ENCODE results near the gene TM9SF3. TPM values are rescaled to one million over a fixed set of nuclear protein-coding genes. Genes with fewer than 3 reads are reported as not detected.

Gene TM9SF3
- polyA plus RNA-seq, 1 donor from 2014 or later = 31.7 TPM

DNA sequence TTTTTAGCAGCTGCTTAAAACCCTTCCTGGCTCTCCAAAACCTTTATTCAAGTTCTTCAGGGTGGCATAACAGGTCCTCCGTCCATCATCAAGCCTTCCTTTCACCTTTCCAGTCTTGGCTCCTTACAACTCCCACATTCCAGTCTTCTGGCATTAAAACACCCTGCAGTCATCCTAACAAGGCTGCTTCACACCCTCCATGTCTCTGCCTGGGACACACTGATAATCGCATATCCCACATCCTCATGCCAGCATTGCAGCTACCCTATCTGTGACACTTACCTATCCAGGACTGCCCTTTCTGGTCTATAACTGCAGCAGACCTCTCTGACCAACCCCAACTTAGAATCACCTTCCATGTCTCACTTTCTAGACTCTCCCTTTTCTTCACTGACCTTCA, 70.5 kb downstream of the TM9SF3 start:
- no peak overlapping the region for H3K27ac Mint-ChIP-seq
- peak overlapping the region in 1 of 4 donors; percentile 91 for H3K4me3 Mint-ChIP-seq
- no peaks in the 10 kb centered on the region for H3K9me3 Mint-ChIP-seq
- H3K36me3 Mint-ChIP-seq = peaks cover 5% of the 10 kb centered on the region
- H3K4me1 Mint-ChIP-seq = peaks cover 5 to 18% (median 12%) of the 10 kb centered on the region in 3 donors
- H3K27me3 Mint-ChIP-seq = no peaks in the 10 kb centered on the region

DNA sequence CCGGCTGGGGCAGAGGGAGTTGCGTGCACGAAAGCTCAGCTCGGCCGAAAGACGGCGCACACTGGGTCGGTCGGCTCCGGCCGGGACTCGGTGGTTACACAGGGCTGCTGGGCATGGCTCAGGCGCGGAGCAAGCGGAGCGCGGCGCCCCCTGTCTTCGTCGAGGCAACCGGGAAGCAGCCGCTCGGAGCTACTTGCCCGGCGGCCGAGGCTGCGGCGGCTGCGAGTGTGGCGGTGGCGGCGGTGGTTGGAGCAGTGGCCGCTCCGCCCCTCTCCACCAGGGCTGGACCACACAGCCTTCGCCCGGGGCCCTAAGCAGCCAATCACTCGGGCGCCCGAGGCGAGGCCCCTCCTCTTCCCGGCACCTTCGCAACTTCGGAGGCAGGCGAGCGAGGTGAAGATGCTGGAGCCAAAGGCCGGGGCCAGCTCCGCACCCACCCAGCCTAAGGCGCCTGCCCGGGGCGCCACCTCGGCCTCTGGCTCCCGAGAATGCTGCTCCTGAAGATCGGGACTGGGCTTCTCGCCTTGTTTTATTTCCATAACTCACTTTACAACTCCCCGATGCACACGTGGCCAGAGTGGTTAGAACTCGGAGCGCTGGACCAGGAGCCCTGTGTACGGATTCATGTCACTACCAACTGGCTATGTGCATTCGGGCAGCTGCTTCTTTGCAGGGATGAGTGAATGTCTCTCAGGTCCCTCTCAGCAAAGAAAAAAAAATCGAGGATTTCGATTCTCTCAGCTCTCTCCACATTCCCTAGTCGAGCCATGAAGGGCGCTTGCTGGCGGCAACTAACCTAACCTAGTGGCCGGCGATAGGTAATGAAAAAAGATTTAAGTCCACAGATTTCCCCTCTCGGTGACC, 72.9 kb downstream of the TM9SF3 start, which contains the start of gene TLL2:
Gene TLL2, minus strand, starts transcription at position 229 of the 864 bp plus-strand sequence. CDS start 241 bp downstream, outside the sequence.
- no peaks in the 10 kb centered on the region for H3K27me3 Mint-ChIP-seq
- H3K36me3 Mint-ChIP-seq = peaks cover 4% of the 10 kb centered on the region
- H3K4me3 Mint-ChIP-seq = peak within 1 kb of the TSS; percentile 82 to 96 (median 90)
- H3K27ac Mint-ChIP-seq = peak within 1 kb of the TSS in 2 of 3 donors; percentile 40 to 63
- H3K4me1 Mint-ChIP-seq = peaks cover 5 to 18% (median 12%) of the 10 kb centered on the region in 3 donors
- no peaks in the 10 kb centered on the region for H3K9me3 Mint-ChIP-seq

DNA sequence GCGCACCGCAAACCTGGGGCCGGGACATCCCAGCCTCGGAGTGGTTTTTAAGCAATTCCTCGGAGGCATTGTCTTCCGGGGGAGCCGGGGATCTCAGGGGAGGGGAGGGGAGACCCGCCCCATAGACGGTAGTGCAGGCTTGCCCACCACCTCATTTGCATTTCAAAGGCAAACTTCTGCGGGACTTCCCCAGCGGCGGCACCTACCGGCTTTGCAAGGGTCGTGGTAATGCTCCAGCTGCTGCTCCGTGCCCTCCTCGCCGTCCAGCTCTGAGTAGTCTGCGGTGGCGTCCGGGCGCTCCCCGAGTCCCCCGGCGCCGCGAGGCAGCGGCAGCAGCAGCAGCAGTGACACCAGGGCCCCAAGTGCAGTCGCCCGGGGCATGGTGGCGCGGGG, 73.5 kb downstream of the TM9SF3 start:
- H3K4me3 Mint-ChIP-seq = peak overlapping the region; percentile 82 to 96 (median 90)
- no peaks in the 10 kb centered on the region for H3K27me3 Mint-ChIP-seq

DNA sequence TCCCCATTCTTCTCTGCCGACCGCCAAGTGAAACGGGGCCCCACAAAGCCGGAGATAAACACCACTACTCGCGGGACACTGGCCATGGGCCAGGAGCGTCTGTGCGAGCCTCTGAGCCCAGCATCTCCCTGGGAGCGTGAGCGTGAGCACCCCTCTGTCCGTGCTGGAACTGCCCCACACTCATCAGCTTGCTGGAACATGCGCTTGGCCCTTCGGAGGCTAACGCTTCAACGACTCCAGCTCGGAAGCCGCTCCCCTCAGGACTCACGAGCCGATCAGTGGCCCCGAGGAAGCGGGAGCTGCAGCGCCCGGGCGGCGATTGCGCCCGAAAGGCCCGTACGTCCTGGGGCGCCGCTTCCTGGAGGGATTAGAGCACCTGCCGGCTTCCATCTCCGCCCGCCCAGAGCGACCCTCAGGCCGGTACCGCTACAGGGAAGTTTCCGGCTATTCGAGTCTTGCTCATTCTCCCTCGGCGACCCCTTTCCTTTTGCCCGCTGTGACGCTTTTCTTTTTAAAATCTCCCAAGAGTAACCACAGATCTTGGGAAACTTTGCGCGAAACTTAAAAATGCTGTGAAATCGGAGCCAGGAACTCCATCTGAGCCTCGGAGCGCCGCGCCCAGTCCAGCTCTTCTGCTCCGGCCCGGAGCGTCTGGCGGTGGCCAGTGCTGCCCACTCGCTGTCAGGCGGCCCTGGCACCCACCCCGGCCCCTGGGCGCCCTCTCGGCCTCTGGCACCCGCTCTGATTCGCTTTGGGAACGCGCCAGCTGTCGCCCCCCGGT, 74.1 kb downstream of the TM9SF3 start:
- Mint-ChIP-seq H3K4me1 (peaks cover 5 to 18% (median 12%) of the 10 kb centered on the region in 3 donors), H3K4me3 (peak overlapping the region; percentile 82 to 96 (median 90)), H3K36me3 (no peaks in the 10 kb centered on the region), H3K27ac (peak overlapping the region in 1 of 3 donors; percentile 35), H3K9me3 (no peaks in the 10 kb centered on the region), H3K27me3 (no peaks in the 10 kb centered on the region)

More for the DNA sequence above, 73.5 kb downstream of the TM9SF3 start:
- no peak overlapping the region for H3K27ac Mint-ChIP-seq
- peaks cover 5 to 18% (median 12%) of the 10 kb centered on the region in 3 donors for H3K4me1 Mint-ChIP-seq
- peaks cover 2% of the 10 kb centered on the region for H3K36me3 Mint-ChIP-seq
- H3K9me3 Mint-ChIP-seq = no peaks in the 10 kb centered on the region

DNA sequence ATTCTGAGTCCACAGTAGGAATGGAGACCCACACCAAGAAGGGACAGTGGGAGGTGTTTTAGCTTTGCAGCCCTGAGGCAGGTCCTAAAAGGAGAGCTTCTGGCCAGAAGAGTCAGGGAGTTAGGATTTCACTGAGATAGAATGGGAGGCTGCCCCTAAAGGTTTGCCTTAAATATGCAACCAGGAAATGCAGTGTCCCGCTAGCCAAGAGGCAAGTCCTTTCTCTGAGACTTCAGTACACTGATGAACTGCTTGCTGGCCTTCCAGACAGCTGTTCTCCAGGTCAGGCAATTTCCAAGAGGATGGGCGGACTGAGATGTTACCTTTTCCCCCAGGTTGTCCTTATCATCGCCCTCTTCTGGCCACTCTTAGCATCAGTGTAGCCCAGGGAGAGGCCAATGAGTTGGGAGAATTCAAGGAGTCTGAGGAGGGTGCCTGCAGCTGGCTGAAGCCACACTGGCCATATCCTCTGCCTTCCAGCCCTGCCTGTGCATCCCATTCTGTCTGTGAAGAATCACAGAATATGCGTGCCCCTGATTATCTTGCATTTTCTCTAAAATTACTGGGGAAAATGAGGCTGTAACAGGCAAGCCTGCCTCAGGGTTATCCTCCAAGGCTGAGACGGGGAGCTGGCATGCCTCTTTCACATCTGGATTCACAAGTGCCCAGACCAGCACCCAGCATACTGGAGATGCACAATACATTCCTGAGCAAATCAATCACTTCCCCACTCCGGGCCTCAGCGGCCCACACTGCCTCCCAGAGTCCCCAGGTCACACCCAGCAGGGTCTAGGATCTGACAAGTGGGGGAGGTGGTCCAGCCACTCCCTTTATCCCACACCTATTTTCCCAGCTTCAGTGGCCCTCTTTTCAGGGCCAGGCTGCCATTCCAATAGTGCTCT, 75.5 kb downstream of the TM9SF3 start:
- H3K4me1 Mint-ChIP-seq = peaks cover 5 to 18% (median 12%) of the 10 kb centered on the region in 3 donors
- H3K4me3 Mint-ChIP-seq = peak overlapping the region in 2 of 4 donors; percentile 44 to 91
- no peaks in the 10 kb centered on the region for H3K27me3 Mint-ChIP-seq
- H3K27ac Mint-ChIP-seq = peak overlapping the region in 1 of 3 donors; percentile 41
- no peaks in the 10 kb centered on the region for H3K9me3 Mint-ChIP-seq
- H3K36me3 Mint-ChIP-seq = no peaks in the 10 kb centered on the region

DNA sequence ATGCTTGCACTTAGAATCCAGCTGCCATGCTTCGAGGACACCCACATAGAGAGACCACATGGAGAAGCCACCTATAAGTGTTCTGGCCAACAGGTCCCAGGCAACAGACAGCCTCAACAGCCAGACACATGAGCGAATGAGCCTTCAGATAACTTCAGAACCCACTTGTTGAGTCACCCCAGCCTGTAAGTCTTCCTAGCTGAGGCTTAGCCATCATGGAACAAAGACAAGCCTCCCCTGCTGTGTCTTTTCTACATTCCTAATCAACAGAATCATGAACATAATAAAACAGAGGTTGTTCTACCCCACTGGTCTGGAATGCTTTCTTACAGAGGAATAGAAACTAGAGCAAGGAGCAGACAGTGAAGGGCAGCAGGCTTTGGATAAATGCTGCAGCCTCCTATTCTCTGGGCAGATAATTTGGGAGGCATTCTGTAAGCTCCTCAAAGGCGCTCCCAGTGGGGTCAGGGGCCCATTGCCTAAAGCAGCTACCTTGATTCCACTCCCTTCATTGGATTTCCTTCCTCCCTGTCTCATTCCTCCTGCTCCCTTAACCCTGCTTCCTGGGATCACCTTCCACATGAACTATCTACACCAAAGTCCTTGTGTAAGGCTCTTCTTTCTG, 77.7 kb downstream of the TM9SF3 start:
- Mint-ChIP-seq H3K4me3 (no peak overlapping the region), H3K9me3 (no peaks in the 10 kb centered on the region), H3K4me1 (peaks cover under 1 to 8% (median 8%) of the 10 kb centered on the region in 3 donors), H3K27me3 (no peaks in the 10 kb centered on the region), H3K27ac (peak overlapping the region in 1 of 3 donors; percentile 10), H3K36me3 (no peaks in the 10 kb centered on the region)

DNA sequence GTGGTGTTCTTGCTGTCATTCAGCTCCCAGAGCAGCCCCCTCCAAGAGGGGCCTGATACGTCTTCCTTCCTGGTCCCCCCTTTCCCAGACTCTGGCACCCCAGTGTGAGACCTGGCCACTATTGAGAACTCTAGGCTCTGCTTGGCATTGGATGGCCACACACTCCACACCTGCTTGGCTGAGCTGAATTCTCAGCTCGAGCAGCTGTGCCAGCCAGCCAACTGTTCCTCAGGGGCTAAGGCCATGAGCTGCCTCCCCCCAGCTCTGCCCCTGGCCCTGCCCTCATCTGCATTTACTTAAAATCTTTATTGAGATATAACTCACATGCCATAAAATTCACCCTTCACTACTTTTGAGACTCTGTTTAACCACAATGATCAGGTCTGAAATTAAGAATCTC, 79.8 kb downstream of the TM9SF3 start:
- no peaks in the 10 kb centered on the region for H3K36me3 Mint-ChIP-seq
- no peak overlapping the region for H3K4me3 Mint-ChIP-seq
- no peak overlapping the region for H3K27ac Mint-ChIP-seq
- H3K4me1 Mint-ChIP-seq = peaks cover 0 to 3% (median 1%) of the 10 kb centered on the region in 3 donors
- H3K9me3 Mint-ChIP-seq = no peaks in the 10 kb centered on the region
- H3K27me3 Mint-ChIP-seq = no peaks in the 10 kb centered on the region

DNA sequence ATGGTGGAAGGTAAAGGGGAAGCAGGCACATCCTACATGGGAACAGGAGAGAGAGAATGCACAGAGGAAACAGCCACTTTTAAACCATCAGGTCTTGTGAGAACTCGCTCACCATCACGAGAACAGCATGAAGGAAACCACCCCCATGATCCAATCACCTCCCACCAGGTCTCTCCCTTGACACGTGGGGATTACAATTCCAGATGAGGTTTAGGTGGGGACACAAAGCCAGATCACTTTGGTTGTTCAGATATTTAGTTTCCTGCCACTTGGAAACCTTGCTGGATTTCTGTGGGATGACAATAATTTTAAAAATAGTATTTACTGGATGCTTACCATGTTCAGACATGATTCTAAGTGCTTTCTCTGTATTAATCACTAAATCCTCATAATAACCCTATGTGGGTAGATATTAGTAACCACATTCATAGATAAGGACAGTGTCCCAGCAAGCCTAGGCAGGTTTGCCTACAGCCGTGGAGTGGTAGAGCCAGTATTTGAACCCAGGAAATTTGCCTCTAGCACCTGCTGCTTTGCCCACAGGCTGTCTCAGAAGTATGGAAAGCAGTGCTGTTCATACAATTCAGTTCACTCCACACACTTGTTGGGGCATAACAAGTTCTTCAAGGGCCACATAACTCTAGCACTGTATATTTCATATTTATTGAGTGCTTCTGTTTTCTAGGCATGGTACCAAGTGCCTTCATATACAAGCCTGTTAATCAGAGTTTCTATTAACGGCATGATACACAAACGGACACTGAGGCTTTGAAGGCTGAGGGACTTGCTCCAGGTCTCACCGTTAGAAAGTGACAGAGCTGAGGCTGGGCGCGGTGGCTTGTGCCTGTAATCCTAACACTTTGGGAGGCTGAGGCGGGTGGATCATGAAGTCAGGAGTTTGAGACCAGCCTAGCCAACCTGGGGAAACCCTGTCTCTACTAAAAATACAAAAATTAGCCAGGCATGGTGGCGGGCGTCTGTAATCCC, 81.4 kb downstream of the TM9SF3 start:
- H3K4me3 Mint-ChIP-seq = no peak overlapping the region
- peaks cover 1% of the 10 kb centered on the region for H3K36me3 Mint-ChIP-seq
- no peak overlapping the region for H3K27ac Mint-ChIP-seq
- H3K27me3 Mint-ChIP-seq = no peaks in the 10 kb centered on the region
- no peaks in the 10 kb centered on the region for H3K9me3 Mint-ChIP-seq
- H3K4me1 Mint-ChIP-seq = no peaks in the 10 kb centered on the region

DNA sequence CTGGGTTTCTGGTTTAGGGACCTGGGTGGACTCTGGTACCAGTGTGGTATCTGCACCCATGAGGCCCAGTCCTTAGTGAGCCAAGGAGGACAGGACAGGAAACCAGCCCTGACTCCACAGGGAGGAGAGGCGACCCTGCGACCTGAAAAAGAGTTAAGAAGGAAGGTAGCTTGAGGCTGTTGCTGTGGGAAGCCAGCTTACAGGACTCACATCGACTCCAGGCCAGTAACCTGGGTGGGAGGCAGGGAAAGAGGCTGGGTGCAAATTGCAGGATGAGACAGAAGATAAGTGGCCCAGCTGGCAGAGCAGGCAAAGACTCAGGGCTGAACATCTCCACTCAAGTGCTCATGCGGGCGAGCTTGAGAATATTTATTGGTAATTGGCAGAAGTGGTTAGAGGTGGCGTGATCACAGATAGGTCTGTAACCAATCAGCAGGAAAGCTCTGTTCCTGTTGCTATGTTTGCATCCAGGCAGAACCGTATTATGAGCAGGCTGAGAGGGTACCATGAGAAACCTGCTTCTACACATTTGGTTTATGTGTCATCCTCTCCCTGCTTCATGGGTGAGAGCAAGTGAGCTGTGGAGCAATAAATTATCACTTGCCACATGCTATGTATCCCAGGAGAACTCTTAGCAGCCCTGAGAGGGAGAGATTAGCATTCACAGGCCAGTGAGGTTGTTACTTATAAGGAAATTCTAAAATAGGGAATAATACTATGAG, 84.1 kb downstream of the TM9SF3 start:
- peak overlapping the region in 1 of 3 donors; percentile 55 for H3K27ac Mint-ChIP-seq
- no peaks in the 10 kb centered on the region for H3K4me1 Mint-ChIP-seq
- no peak overlapping the region for H3K4me3 Mint-ChIP-seq
- H3K27me3 Mint-ChIP-seq = no peaks in the 10 kb centered on the region
- H3K36me3 Mint-ChIP-seq = peaks cover 1% of the 10 kb centered on the region
- H3K9me3 Mint-ChIP-seq = no peaks in the 10 kb centered on the region

DNA sequence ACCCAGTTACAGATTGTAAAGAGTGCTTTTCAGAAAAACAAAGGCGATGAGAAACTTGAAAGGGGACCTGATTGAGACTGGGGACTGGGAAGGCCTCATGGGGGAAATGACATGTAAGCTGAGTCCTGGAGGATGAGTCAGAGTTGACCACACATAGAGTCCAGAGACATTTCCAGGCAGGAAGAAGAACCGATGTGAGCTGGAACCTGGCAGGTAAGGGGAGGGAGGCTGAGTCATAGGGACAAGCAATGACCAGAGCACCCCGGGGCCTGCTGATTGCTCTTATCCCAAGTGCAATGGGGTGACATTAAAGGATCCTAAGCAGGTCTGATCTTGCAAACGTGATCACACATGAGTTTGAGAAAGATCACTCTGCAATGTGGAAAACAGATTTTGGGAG, 84.8 kb downstream of the TM9SF3 start:
- Mint-ChIP-seq H3K27me3 (peaks cover 3% of the 10 kb centered on the region), H3K4me3 (no peak overlapping the region), H3K4me1 (no peaks in the 10 kb centered on the region), H3K27ac (no peak overlapping the region), H3K36me3 (peaks cover 1% of the 10 kb centered on the region), H3K9me3 (peaks cover 0 to 4% (median 0%) of the 10 kb centered on the region in 3 donors)

DNA sequence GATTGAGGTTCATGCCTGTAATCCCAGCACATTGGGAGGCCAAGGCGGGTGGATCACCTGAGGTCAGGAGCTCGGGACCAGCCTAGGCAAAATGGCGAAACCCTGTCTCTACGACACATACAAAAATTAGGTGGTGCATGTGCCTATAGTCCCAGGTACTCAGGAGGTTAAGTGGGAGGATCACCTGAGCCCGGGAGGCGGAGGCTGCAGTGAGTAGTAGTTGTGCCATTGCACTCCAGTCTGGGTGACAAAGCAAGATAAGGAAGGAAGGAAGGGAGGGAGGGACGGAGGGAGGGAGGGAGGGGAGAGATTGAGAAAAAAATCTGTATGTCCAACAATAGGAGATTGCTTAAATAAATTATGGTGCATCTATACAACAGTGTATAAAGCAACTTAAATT, 86.3 kb downstream of the TM9SF3 start:
- Mint-ChIP-seq H3K4me1 (no peaks in the 10 kb centered on the region), H3K27me3 (peaks cover 5% of the 10 kb centered on the region), H3K9me3 (peaks cover 0 to 4% (median 0%) of the 10 kb centered on the region in 3 donors), H3K4me3 (no peak overlapping the region), H3K36me3 (peaks cover 1% of the 10 kb centered on the region), H3K27ac (no peak overlapping the region)

DNA sequence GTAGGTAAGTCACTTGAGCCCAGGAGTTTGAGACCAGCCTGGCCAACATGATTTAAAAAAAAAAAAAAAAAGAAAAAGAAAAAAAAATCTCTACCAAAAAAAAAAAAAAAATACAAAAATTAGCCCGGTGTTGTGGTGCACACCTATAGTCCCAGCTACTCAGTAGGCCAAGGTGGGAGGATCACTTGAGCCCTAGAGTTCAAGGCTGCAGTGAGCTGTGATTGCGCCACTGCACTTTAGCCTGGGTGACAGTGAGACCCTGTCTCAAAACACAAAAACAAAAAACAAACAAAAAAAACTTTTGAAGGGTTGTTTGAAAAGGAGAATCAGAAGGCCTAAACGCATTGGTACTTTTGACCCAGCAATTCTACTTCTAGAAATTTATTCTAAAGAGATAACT, 86.8 kb downstream of the TM9SF3 start:
- no peaks in the 10 kb centered on the region for H3K4me1 Mint-ChIP-seq
- peaks cover 5% of the 10 kb centered on the region for H3K27me3 Mint-ChIP-seq
- H3K36me3 Mint-ChIP-seq = peaks cover 1% of the 10 kb centered on the region
- no peak overlapping the region for H3K27ac Mint-ChIP-seq
- H3K9me3 Mint-ChIP-seq = peaks cover 0 to 4% (median 0%) of the 10 kb centered on the region in 3 donors
- H3K4me3 Mint-ChIP-seq = no peak overlapping the region

Data from IgD-negative memory B cell (primary cell).